Measurements from ENCODE around the gene DNAL1. TPM values are rescaled to one million over a fixed set of nuclear protein-coding genes. Genes with fewer than 3 reads are reported as not detected.

The DNAL1 gene
- total and polyA plus RNA-seq, 9 of the 15 experiments (the other 6 are each of a cell fraction or from before 2014, with no cell fraction given): 1.6 to 11.7 (median 4.8) TPM

DNA sequence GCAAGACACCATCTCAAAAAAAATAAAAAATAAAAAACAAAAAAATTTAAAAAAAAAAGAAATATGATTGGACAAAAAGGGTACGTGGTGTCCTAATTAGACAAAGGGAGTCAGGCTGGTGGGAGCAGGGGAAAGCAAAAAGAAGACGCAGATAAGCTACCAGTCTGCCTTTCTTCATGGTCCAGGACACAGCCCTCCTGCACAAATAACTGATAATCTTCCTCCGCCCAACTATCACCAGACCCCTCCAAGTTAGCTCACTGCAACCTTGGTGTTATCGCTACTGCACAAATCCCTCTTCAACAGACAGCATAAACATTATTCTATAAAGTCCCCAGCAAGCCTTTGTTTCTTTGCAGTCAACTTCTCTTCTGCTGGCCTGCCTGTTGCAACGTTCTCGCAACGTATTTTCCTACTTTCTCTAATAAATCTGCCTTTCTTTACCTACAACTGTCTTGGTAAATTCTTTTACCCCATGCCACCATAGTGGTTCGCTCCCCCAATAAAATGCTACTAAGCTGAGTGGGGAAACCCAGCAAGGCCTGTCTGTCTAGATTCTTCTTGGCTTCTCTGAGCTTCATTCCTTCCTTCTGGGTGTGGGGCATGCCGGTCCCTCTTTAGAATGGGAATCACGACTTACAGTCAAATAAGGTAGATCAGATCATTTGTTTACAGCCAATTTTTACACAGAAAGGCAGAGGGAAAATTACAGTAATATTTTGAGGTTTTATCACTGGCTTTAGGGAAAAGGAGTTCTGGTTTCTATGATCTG is 14.6 kb upstream of the DNAL1 start (continued):
- TF ChIP-seq, protein P1, sequence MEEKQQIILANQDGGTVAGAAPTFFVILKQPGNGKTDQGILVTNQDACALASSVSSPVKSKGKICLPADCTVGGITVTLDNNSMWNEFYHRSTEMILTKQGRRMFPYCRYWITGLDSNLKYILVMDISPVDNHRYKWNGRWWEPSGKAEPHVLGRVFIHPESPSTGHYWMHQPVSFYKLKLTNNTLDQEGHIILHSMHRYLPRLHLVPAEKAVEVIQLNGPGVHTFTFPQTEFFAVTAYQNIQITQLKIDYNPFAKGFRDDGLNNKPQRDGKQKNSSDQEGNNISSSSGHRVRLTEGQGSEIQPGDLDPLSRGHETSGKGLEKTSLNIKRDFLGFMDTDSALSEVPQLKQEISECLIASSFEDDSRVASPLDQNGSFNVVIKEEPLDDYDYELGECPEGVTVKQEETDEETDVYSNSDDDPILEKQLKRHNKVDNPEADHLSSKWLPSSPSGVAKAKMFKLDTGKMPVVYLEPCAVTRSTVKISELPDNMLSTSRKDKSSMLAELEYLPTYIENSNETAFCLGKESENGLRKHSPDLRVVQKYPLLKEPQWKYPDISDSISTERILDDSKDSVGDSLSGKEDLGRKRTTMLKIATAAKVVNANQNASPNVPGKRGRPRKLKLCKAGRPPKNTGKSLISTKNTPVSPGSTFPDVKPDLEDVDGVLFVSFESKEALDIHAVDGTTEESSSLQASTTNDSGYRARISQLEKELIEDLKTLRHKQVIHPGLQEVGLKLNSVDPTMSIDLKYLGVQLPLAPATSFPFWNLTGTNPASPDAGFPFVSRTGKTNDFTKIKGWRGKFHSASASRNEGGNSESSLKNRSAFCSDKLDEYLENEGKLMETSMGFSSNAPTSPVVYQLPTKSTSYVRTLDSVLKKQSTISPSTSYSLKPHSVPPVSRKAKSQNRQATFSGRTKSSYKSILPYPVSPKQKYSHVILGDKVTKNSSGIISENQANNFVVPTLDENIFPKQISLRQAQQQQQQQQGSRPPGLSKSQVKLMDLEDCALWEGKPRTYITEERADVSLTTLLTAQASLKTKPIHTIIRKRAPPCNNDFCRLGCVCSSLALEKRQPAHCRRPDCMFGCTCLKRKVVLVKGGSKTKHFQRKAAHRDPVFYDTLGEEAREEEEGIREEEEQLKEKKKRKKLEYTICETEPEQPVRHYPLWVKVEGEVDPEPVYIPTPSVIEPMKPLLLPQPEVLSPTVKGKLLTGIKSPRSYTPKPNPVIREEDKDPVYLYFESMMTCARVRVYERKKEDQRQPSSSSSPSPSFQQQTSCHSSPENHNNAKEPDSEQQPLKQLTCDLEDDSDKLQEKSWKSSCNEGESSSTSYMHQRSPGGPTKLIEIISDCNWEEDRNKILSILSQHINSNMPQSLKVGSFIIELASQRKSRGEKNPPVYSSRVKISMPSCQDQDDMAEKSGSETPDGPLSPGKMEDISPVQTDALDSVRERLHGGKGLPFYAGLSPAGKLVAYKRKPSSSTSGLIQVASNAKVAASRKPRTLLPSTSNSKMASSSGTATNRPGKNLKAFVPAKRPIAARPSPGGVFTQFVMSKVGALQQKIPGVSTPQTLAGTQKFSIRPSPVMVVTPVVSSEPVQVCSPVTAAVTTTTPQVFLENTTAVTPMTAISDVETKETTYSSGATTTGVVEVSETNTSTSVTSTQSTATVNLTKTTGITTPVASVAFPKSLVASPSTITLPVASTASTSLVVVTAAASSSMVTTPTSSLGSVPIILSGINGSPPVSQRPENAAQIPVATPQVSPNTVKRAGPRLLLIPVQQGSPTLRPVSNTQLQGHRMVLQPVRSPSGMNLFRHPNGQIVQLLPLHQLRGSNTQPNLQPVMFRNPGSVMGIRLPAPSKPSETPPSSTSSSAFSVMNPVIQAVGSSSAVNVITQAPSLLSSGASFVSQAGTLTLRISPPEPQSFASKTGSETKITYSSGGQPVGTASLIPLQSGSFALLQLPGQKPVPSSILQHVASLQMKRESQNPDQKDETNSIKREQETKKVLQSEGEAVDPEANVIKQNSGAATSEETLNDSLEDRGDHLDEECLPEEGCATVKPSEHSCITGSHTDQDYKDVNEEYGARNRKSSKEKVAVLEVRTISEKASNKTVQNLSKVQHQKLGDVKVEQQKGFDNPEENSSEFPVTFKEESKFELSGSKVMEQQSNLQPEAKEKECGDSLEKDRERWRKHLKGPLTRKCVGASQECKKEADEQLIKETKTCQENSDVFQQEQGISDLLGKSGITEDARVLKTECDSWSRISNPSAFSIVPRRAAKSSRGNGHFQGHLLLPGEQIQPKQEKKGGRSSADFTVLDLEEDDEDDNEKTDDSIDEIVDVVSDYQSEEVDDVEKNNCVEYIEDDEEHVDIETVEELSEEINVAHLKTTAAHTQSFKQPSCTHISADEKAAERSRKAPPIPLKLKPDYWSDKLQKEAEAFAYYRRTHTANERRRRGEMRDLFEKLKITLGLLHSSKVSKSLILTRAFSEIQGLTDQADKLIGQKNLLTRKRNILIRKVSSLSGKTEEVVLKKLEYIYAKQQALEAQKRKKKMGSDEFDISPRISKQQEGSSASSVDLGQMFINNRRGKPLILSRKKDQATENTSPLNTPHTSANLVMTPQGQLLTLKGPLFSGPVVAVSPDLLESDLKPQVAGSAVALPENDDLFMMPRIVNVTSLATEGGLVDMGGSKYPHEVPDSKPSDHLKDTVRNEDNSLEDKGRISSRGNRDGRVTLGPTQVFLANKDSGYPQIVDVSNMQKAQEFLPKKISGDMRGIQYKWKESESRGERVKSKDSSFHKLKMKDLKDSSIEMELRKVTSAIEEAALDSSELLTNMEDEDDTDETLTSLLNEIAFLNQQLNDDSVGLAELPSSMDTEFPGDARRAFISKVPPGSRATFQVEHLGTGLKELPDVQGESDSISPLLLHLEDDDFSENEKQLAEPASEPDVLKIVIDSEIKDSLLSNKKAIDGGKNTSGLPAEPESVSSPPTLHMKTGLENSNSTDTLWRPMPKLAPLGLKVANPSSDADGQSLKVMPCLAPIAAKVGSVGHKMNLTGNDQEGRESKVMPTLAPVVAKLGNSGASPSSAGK (IDR thresholded peaks at IDR 0.05): no peak
- no peak for TF ChIP-seq ZNF3 (CRISPR knock-in tag; IDR thresholded peaks at IDR 0.05)
- no peak for TF ChIP-seq EP400 (IDR thresholded peaks at IDR 0.05)
- peak; percentile 75 for TF ChIP-seq ARID1B (IDR thresholded peaks at IDR 0.05)
- TF ChIP-seq SP1 (CRISPR knock-in tag; IDR thresholded peaks at IDR 0.05): no peak
- TF ChIP-seq CBFA2T3 (IDR thresholded peaks at IDR 0.05): peak; percentile 75
- TF ChIP-seq, protein P2, sequence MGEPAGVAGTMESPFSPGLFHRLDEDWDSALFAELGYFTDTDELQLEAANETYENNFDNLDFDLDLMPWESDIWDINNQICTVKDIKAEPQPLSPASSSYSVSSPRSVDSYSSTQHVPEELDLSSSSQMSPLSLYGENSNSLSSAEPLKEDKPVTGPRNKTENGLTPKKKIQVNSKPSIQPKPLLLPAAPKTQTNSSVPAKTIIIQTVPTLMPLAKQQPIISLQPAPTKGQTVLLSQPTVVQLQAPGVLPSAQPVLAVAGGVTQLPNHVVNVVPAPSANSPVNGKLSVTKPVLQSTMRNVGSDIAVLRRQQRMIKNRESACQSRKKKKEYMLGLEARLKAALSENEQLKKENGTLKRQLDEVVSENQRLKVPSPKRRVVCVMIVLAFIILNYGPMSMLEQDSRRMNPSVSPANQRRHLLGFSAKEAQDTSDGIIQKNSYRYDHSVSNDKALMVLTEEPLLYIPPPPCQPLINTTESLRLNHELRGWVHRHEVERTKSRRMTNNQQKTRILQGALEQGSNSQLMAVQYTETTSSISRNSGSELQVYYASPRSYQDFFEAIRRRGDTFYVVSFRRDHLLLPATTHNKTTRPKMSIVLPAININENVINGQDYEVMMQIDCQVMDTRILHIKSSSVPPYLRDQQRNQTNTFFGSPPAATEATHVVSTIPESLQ (CRISPR knock-in tag; IDR thresholded peaks at IDR 0.05): no peak
- no peak for TF ChIP-seq NEUROD1 (IDR thresholded peaks at IDR 0.05; ENCODE audit: borderline replicate concordance, low read depth, low read length, partially characterized antibody)
- no peak for TF ChIP-seq CHD1 (IDR thresholded peaks at IDR 0.05; ENCODE audit: low read length)
- peak; percentile 73 for TF ChIP-seq SMARCA4 (IDR thresholded peaks at IDR 0.05)
- TF ChIP-seq, protein P3, sequence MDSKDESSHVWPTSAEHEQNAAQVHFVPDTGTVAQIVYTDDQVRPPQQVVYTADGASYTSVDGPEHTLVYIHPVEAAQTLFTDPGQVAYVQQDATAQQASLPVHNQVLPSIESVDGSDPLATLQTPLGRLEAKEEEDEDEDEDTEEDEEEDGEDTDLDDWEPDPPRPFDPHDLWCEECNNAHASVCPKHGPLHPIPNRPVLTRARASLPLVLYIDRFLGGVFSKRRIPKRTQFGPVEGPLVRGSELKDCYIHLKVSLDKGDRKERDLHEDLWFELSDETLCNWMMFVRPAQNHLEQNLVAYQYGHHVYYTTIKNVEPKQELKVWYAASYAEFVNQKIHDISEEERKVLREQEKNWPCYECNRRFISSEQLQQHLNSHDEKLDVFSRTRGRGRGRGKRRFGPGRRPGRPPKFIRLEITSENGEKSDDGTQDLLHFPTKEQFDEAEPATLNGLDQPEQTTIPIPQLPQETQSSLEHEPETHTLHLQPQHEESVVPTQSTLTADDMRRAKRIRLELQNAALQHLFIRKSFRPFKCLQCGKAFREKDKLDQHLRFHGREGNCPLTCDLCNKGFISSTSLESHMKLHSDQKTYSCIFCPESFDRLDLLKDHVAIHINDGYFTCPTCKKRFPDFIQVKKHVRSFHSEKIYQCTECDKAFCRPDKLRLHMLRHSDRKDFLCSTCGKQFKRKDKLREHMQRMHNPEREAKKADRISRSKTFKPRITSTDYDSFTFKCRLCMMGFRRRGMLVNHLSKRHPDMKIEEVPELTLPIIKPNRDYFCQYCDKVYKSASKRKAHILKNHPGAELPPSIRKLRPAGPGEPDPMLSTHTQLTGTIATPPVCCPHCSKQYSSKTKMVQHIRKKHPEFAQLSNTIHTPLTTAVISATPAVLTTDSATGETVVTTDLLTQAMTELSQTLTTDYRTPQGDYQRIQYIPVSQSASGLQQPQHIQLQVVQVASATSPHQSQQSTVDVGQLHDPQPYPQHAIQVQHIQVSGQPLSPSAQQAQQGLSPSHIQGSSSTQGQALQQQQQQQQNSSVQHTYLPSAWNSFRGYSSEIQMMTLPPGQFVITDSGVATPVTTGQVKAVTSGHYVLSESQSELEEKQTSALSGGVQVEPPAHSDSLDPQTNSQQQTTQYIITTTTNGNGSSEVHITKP (IDR thresholded peaks at IDR 0.05; ENCODE audit: partially characterized antibody): peak; percentile 77

Measured in K562 (cell line).